Suprapubic skin (tissue), 4 donors: ENCODE results near the gene NFKBIB. TPM values are rescaled to one million over a fixed set of nuclear protein-coding genes. Genes with fewer than 3 reads are reported as not detected.

ENCODE experiments used
- DNase-seq, 2 donors: peaks; one replicate each; pipeline ENCODE4 v3.0.0-alpha.2; 2019; ENCODE audit warnings: low spot score in 2 of 2
- H3K27ac ChIP-seq: fragments of 200-600 bp; sonication (generic); one replicate; pipeline ENCODE4 v1.5.1; 2019
- H3K27me3 ChIP-seq: fragments of 200-600 bp; sonication (generic); one replicate; pipeline ENCODE4 v1.5.1; 2019
- H3K36me3 ChIP-seq: fragments of 200-600 bp; sonication (generic); one replicate; pipeline ENCODE4 v1.5.1; 2019
- H3K4me1 ChIP-seq: fragments of 200-600 bp; sonication (generic); one replicate; pipeline ENCODE4 v1.5.1; 2019
- H3K4me3 ChIP-seq: fragments of 200-600 bp; sonication (generic); one replicate; pipeline ENCODE4 v1.5.1; 2019; ENCODE audit warnings: mild to moderate bottlenecking
- H3K9me3 ChIP-seq: fragments of 200-600 bp; sonication (generic); one replicate; pipeline ENCODE4 v1.5.1; 2019
- CTCF ChIP-seq, 2 donors: fragments of 200-600 bp in 1 of 2; fragments of 450-650 bp in 1 of 2; sonication (generic) in 1 of 2; IDR thresholded peaks; one replicate each; pipeline ENCODE4 v1.5.1; 2016 to 2019; ENCODE audit warnings: antibody characterized with exemption in 2 of 2, mild to moderate bottlenecking in 1 of 2, moderate library complexity in 1 of 2
- EP300 ChIP-seq: sonication (generic); formaldehyde crosslinking; IDR thresholded peaks from one replicate; pipeline ENCODE4 v1.6.1; 2017; ENCODE audit warnings: antibody characterized with exemption
- POLR2A ChIP-seq, 2 donors: fragments of 450-650 bp; IDR thresholded peaks; one replicate each; pipeline ENCODE4 v1.6.1; 2017; ENCODE audit warnings: antibody characterized with exemption in 2 of 2, mild to moderate bottlenecking in 2 of 2, moderate library complexity in 2 of 2
- POLR2AphosphoS5 ChIP-seq, 3 donors: sonication (generic); formaldehyde crosslinking; IDR thresholded peaks; one replicate each; pipeline ENCODE4 v1.6.1; 2017; ENCODE audit warnings: antibody characterized with exemption in 3 of 3
- WGBS: methylation state at CpG from one replicate; pipeline ENCODE4 v1.1.5; 2018; 5-methylcytosine and 5-hydroxymethylcytosine counted together
- total RNA-seq, 4 donors: library from RNA; depleted of rRNA; stranded (reverse); fragments of >200 nt; gene quantifications; one replicate each; pipeline ENCODE4 v1.1.0, GENCODE V29; 2016

NFKBIB gene
- total RNA-seq, 4 donors from 2014 or later, result 18.1 to 25.4 (median 21.1) TPM

GRCh38 chr19:38907670-38908069 is 7.9 kb downstream of the NFKBIB start:
- 93% methylated on average over 12 of the region's 12 CpGs for WGBS
- TF ChIP-seq POLR2A (IDR thresholded peaks at IDR 0.05), result no peak
- no peak for TF ChIP-seq CTCF (IDR thresholded peaks at IDR 0.05)
- H3K9me3 ChIP-seq, result no peaks in the 10 kb centered on the region
- H3K36me3 ChIP-seq, result peaks cover 37% of the 10 kb centered on the region
- no peaks in the 10 kb centered on the region for H3K4me1 ChIP-seq
- no peaks in the 10 kb centered on the region for H3K27me3 ChIP-seq
- H3K4me3 ChIP-seq, result no peak overlapping the region
- no peak overlapping the region for H3K27ac ChIP-seq
- DNase-seq, result no peak

GRCh38 chr19:38908911-38909310 is 9.1 kb downstream of the NFKBIB start:
- Histone ChIP-seq H3K27ac (no peak overlapping the region), H3K36me3 (peaks cover 37% of the 10 kb centered on the region)

GRCh38 chr19:38910488-38910887 is 10.7 kb downstream of the NFKBIB start:
- no peaks in the 10 kb centered on the region for H3K27me3 ChIP-seq
- H3K4me1 ChIP-seq, result no peaks in the 10 kb centered on the region
- no peak overlapping the region for H3K4me3 ChIP-seq
- H3K9me3 ChIP-seq, result no peaks in the 10 kb centered on the region
- TF ChIP-seq POLR2AphosphoS5 (IDR thresholded peaks at IDR 0.05) (no peak), POLR2A (IDR thresholded peaks at IDR 0.05) (no peak), CTCF (IDR thresholded peaks at IDR 0.05) (no peak), EP300 (no peak)
- DNase-seq, result no peak
- 94% methylated on average over 12 of the region's 12 CpGs for WGBS
- no peak overlapping the region for H3K27ac ChIP-seq
- H3K36me3 ChIP-seq, result peaks cover 33% of the 10 kb centered on the region

More at GRCh38 chr19:38908911-38909310, 9.1 kb downstream of the NFKBIB start:
- no peak for DNase-seq
- Histone ChIP-seq H3K27me3 (no peaks in the 10 kb centered on the region), H3K4me3 (no peak overlapping the region), H3K9me3 (no peaks in the 10 kb centered on the region), H3K4me1 (no peaks in the 10 kb centered on the region)
- 55% methylated on average over 10 of the region's 10 CpGs for WGBS
- TF ChIP-seq POLR2A (IDR thresholded peaks at IDR 0.05) (no peak), EP300 (no peak), POLR2AphosphoS5 (IDR thresholded peaks at IDR 0.05) (no peak), CTCF (IDR thresholded peaks at IDR 0.05) (no peak)

- no peak overlapping the region for H3K27ac ChIP-seq
- H3K4me1 ChIP-seq, result no peaks in the 10 kb centered on the region
- DNase-seq, result no peak
- H3K9me3 ChIP-seq, result no peaks in the 10 kb centered on the region
- 68% methylated on average over 8 of the region's 16 CpGs for WGBS
- no peak for TF ChIP-seq POLR2AphosphoS5 (IDR thresholded peaks at IDR 0.05)
- TF ChIP-seq CTCF (IDR thresholded peaks at IDR 0.05), result no peak
- TF ChIP-seq EP300, result no peak
- TF ChIP-seq POLR2A (IDR thresholded peaks at IDR 0.05), result no peak
- peaks cover 34% of the 10 kb centered on the region for H3K36me3 ChIP-seq
- H3K27me3 ChIP-seq, result no peaks in the 10 kb centered on the region
- H3K4me3 ChIP-seq, result no peak overlapping the region
Observed at GRCh38 chr19:38911388-38912001, 11.7 kb downstream of the NFKBIB start.

- WGBS, result 75% methylated on average over 11 of the region's 12 CpGs
Observed at GRCh38 chr19:38912600-38913514, 13.1 kb downstream of the NFKBIB start.

More at GRCh38 chr19:38912600-38913514, 13.1 kb downstream of the NFKBIB start:
- no peak overlapping the region for H3K27ac ChIP-seq
- DNase-seq, result no peak
- TF ChIP-seq EP300, result no peak
- no peak for TF ChIP-seq POLR2AphosphoS5 (IDR thresholded peaks at IDR 0.05)
- peaks cover 21% of the 10 kb centered on the region for H3K36me3 ChIP-seq
- H3K4me1 ChIP-seq, result no peaks in the 10 kb centered on the region
- no peak overlapping the region for H3K4me3 ChIP-seq
- H3K9me3 ChIP-seq, result no peaks in the 10 kb centered on the region
- no peaks in the 10 kb centered on the region for H3K27me3 ChIP-seq
